ENCODE data around the gene DENND1A.

Gene DENND1A

DNA sequence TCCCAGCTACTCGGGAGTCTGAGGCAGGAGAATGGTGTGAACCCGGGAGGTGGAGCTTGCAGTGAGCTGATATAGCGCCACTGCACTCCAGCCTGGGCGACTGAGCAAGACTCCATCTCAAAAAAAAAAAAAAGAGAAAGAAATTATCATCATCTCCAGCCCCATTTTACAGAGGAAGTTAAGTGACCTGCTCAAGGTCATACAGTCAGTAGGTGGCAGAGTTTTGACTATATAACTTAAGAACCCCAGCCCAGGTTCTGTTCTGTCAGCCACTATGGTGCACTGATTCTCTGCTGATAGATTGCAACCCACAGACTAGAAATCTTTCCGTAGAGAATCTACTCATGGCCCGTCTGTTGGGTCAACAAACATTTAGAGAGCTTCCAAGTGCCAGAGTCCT lies 25.7 kb upstream of the DENND1A start:
- DNase-seq, result no peak
- no peak overlapping the region for H3K4me2 ChIP-seq (ENCODE audit: low read length, poor library complexity, severe bottlenecking)
- H3K4me3 ChIP-seq (ENCODE audit: insufficient read depth in 1 of 2, low read depth in 1 of 2, low read length in 2 of 2), result no peak overlapping the region
- no peak overlapping the region for H3K18ac ChIP-seq (ENCODE audit: low read depth in 1 of 2, low read length in 2 of 2)
- H3K4ac ChIP-seq (ENCODE audit: low read depth in 1 of 2, low read length in 2 of 2), result no peak overlapping the region
- no peak overlapping the region for H2BK120ac ChIP-seq (ENCODE audit: low read depth, low read length)
- H3K79me1 ChIP-seq (replicated peaks; ENCODE audit: low read length, poor library complexity, severe bottlenecking), result no peaks in the 10 kb centered on the region
- H3K36me3 ChIP-seq (ENCODE audit: control insufficient read depth in 1 of 2, insufficient read depth in 2 of 2, low read depth in 1 of 2, low read length in 2 of 2), result no peaks in the 10 kb centered on the region
- H4K91ac ChIP-seq (ENCODE audit: low read length), result no peak overlapping the region
- H3K9me3 ChIP-seq (ENCODE audit: control insufficient read depth, low read length), result peaks cover 7% of the 10 kb centered on the region
- H2BK12ac ChIP-seq (ENCODE audit: low read length in 2 of 2), result no peak overlapping the region
- 99% methylated on average over 4 of the region's 6 CpGs for WGBS
- H3K23ac ChIP-seq (ENCODE audit: low read length in 2 of 2), result no peak overlapping the region
- H3K4me1 ChIP-seq (ENCODE audit: control insufficient read depth, insufficient read depth, low read depth, low read length), result no peaks in the 10 kb centered on the region
- no peak overlapping the region for H4K8ac ChIP-seq (ENCODE audit: low read length)
- H2AFZ ChIP-seq (ENCODE audit: low read depth, low read length), result no peak overlapping the region
- H2BK15ac ChIP-seq (ENCODE audit: low read depth, poor library complexity, severe bottlenecking), result no peak overlapping the region
- no peak overlapping the region for H3K14ac ChIP-seq (ENCODE audit: low read length in 2 of 2)
- H2BK5ac ChIP-seq (ENCODE audit: low read depth, low read length, poor library complexity, severe bottlenecking), result no peak overlapping the region
- H3K27me3 ChIP-seq (ENCODE audit: control insufficient read depth in 1 of 2, insufficient read depth in 1 of 2, low read length in 2 of 2), result peaks cover 23 to 52% of the 10 kb centered on the region in 2 experiments
- H3K27ac ChIP-seq (ENCODE audit: low read length, poor library complexity, severe bottlenecking), result no peak overlapping the region
- H3K9ac ChIP-seq (ENCODE audit: low read length), result no peak overlapping the region
- H2AK5ac ChIP-seq (ENCODE audit: low read length, severe bottlenecking), result no peak overlapping the region

- H3K14ac ChIP-seq (ENCODE audit: low read length in 2 of 2), result no peak overlapping the region
- H3K4ac ChIP-seq (ENCODE audit: low read depth in 1 of 2, low read length in 2 of 2), result no peak overlapping the region
- H2BK12ac ChIP-seq (ENCODE audit: low read length in 2 of 2), result no peak overlapping the region
- no peak overlapping the region for H2AK5ac ChIP-seq (ENCODE audit: low read length, severe bottlenecking)
- peaks cover 6% of the 10 kb centered on the region for H3K9me3 ChIP-seq (ENCODE audit: control insufficient read depth, low read length)
- H3K4me1 ChIP-seq (ENCODE audit: control insufficient read depth, insufficient read depth, low read depth, low read length), result no peaks in the 10 kb centered on the region
- 39% methylated on average over 7 of the region's 9 CpGs for WGBS
- H2BK15ac ChIP-seq (ENCODE audit: low read depth, poor library complexity, severe bottlenecking), result no peak overlapping the region
- no peak overlapping the region for H3K4me2 ChIP-seq (ENCODE audit: low read length, poor library complexity, severe bottlenecking)
- H3K4me3 ChIP-seq (ENCODE audit: insufficient read depth in 1 of 2, low read depth in 1 of 2, low read length in 2 of 2), result no peak overlapping the region
- H3K27ac ChIP-seq (ENCODE audit: low read length, poor library complexity, severe bottlenecking), result no peak overlapping the region
- H3K36me3 ChIP-seq (ENCODE audit: control insufficient read depth in 1 of 2, insufficient read depth in 2 of 2, low read depth in 1 of 2, low read length in 2 of 2), result no peaks in the 10 kb centered on the region
- peak; percentile 27 for DNase-seq
- no peak overlapping the region for H3K23ac ChIP-seq (ENCODE audit: low read length in 2 of 2)
- H4K91ac ChIP-seq (ENCODE audit: low read length), result no peak overlapping the region
- no peak overlapping the region for H2BK5ac ChIP-seq (ENCODE audit: low read depth, low read length, poor library complexity, severe bottlenecking)
- H3K79me1 ChIP-seq (replicated peaks; ENCODE audit: low read length, poor library complexity, severe bottlenecking), result no peaks in the 10 kb centered on the region
- peaks cover 18 to 46% of the 10 kb centered on the region in 2 experiments for H3K27me3 ChIP-seq (ENCODE audit: control insufficient read depth in 1 of 2, insufficient read depth in 1 of 2, low read length in 2 of 2)
- H4K8ac ChIP-seq (ENCODE audit: low read length), result no peak overlapping the region
- no peak overlapping the region for H2BK120ac ChIP-seq (ENCODE audit: low read depth, low read length)
- peak overlapping the region; percentile 41 for H3K9ac ChIP-seq (ENCODE audit: low read length)
- no peak overlapping the region for H2AFZ ChIP-seq (ENCODE audit: low read depth, low read length)
- no peak overlapping the region for H3K18ac ChIP-seq (ENCODE audit: low read depth in 1 of 2, low read length in 2 of 2)
These were observed 24.8 kb upstream of the DENND1A start for GRCh38 chr9:123954518-123955280.

- no peak overlapping the region for H2AFZ ChIP-seq (ENCODE audit: low read depth, low read length)
- no peak overlapping the region for H3K27ac ChIP-seq (ENCODE audit: low read length, poor library complexity, severe bottlenecking)
- 90% methylated on average over 9 of the region's 9 CpGs for WGBS
- H3K4me2 ChIP-seq (ENCODE audit: low read length, poor library complexity, severe bottlenecking), result no peak overlapping the region
- H2BK120ac ChIP-seq (ENCODE audit: low read depth, low read length), result no peak overlapping the region
- H3K4ac ChIP-seq (ENCODE audit: low read depth in 1 of 2, low read length in 2 of 2), result no peak overlapping the region
- H3K9me3 ChIP-seq (ENCODE audit: control insufficient read depth, low read length), result no peaks in the 10 kb centered on the region
- no peak overlapping the region for H2AK5ac ChIP-seq (ENCODE audit: low read length, severe bottlenecking)
- peak overlapping the region in 1 of 2 experiments; percentile 77 for H3K23ac ChIP-seq (ENCODE audit: low read length in 2 of 2)
- H3K36me3 ChIP-seq (ENCODE audit: control insufficient read depth in 1 of 2, insufficient read depth in 2 of 2, low read depth in 1 of 2, low read length in 2 of 2), result no peaks in the 10 kb centered on the region
- H2BK15ac ChIP-seq (ENCODE audit: low read depth, poor library complexity, severe bottlenecking), result no peak overlapping the region
- no peaks in the 10 kb centered on the region for H3K4me1 ChIP-seq (ENCODE audit: control insufficient read depth, insufficient read depth, low read depth, low read length)
- H3K9ac ChIP-seq (ENCODE audit: low read length), result no peak overlapping the region
- no peak overlapping the region for H2BK5ac ChIP-seq (ENCODE audit: low read depth, low read length, poor library complexity, severe bottlenecking)
- H4K8ac ChIP-seq (ENCODE audit: low read length), result no peak overlapping the region
- H3K79me1 ChIP-seq (replicated peaks; ENCODE audit: low read length, poor library complexity, severe bottlenecking), result no peaks in the 10 kb centered on the region
- DNase-seq, result no peak
- no peak overlapping the region for H4K91ac ChIP-seq (ENCODE audit: low read length)
- peaks cover 4 to 30% of the 10 kb centered on the region in 2 experiments for H3K27me3 ChIP-seq (ENCODE audit: control insufficient read depth in 1 of 2, insufficient read depth in 1 of 2, low read length in 2 of 2)
- H3K18ac ChIP-seq (ENCODE audit: low read depth in 1 of 2, low read length in 2 of 2), result no peak overlapping the region
- H3K4me3 ChIP-seq (ENCODE audit: insufficient read depth in 1 of 2, low read depth in 1 of 2, low read length in 2 of 2), result no peak overlapping the region
- no peak overlapping the region for H3K14ac ChIP-seq (ENCODE audit: low read length in 2 of 2)
- H2BK12ac ChIP-seq (ENCODE audit: low read length in 2 of 2), result no peak overlapping the region
These were observed 22.9 kb upstream of the DENND1A start for GRCh38 chr9:123952641-123953495.

GRCh38 chr9:123948286-123948685 lies 18.4 kb upstream of the DENND1A start:
- no peaks in the 10 kb centered on the region for H3K4me1 ChIP-seq (ENCODE audit: control insufficient read depth, insufficient read depth, low read depth, low read length)
- no peaks in the 10 kb centered on the region for H3K9me3 ChIP-seq (ENCODE audit: control insufficient read depth, low read length)
- H3K27me3 ChIP-seq (ENCODE audit: control insufficient read depth in 1 of 2, insufficient read depth in 1 of 2, low read length in 2 of 2), result peaks cover 0 to 12% of the 10 kb centered on the region in 2 experiments
- 66% methylated on average over 3 of the region's 3 CpGs for WGBS
- H3K9ac ChIP-seq (ENCODE audit: low read length), result no peak overlapping the region
- H3K4ac ChIP-seq (ENCODE audit: low read depth in 1 of 2, low read length in 2 of 2), result no peak overlapping the region
- no peak overlapping the region for H3K4me3 ChIP-seq (ENCODE audit: insufficient read depth in 1 of 2, low read depth in 1 of 2, low read length in 2 of 2)
- H2BK5ac ChIP-seq (ENCODE audit: low read depth, low read length, poor library complexity, severe bottlenecking), result no peak overlapping the region
- H4K8ac ChIP-seq (ENCODE audit: low read length), result no peak overlapping the region
- no peak overlapping the region for H3K23ac ChIP-seq (ENCODE audit: low read length in 2 of 2)
- H3K4me2 ChIP-seq (ENCODE audit: low read length, poor library complexity, severe bottlenecking), result no peak overlapping the region
- no peak overlapping the region for H2BK120ac ChIP-seq (ENCODE audit: low read depth, low read length)
- no peak overlapping the region for H3K18ac ChIP-seq (ENCODE audit: low read depth in 1 of 2, low read length in 2 of 2)
- no peaks in the 10 kb centered on the region for H3K36me3 ChIP-seq (ENCODE audit: control insufficient read depth in 1 of 2, insufficient read depth in 2 of 2, low read depth in 1 of 2, low read length in 2 of 2)
- H3K79me1 ChIP-seq (replicated peaks; ENCODE audit: low read length, poor library complexity, severe bottlenecking), result no peaks in the 10 kb centered on the region
- H3K27ac ChIP-seq (ENCODE audit: low read length, poor library complexity, severe bottlenecking), result no peak overlapping the region
- H2AK5ac ChIP-seq (ENCODE audit: low read length, severe bottlenecking), result no peak overlapping the region
- no peak overlapping the region for H2BK12ac ChIP-seq (ENCODE audit: low read length in 2 of 2)
- no peak for DNase-seq
- H3K14ac ChIP-seq (ENCODE audit: low read length in 2 of 2), result no peak overlapping the region
- H2AFZ ChIP-seq (ENCODE audit: low read depth, low read length), result no peak overlapping the region
- H4K91ac ChIP-seq (ENCODE audit: low read length), result no peak overlapping the region
- no peak overlapping the region for H2BK15ac ChIP-seq (ENCODE audit: low read depth, poor library complexity, severe bottlenecking)
